GM06990 (cell line): ENCODE data around the gene IPO11.

Source experiments
- DNase-seq: peaks from one replicate; pipeline ENCODE4 v3.0.0-alpha.2; 2011; ENCODE audit not compliant: insufficient read length; ENCODE audit errors: extremely low read depth
- H3K27me3 ChIP-seq: replicated peaks from 2 replicates; pipeline ENCODE4 v1.6.0; 2011; ENCODE audit warnings: low read length; ENCODE audit not compliant: control insufficient read depth, insufficient read depth
- H3K36me3 ChIP-seq: 2 replicates; pipeline ENCODE4 v1.5.1; 2011; ENCODE audit warnings: low read length; ENCODE audit not compliant: control insufficient read depth, insufficient read depth
- H3K4me3 ChIP-seq: replicated peaks from 2 replicates; pipeline ENCODE4 v1.5.1; 2011; ENCODE audit warnings: low read depth, mild to moderate bottlenecking, control low read depth, low read length
- TF ChIP-seq, protein P1 (sequence below): IDR thresholded peaks from 2 replicates; pipeline ENCODE4 v1.5.1; 2011; ENCODE audit warnings: low read length, control low read depth, mild to moderate bottlenecking, inconsistent platforms; ENCODE audit not compliant: insufficient read depth, poor library complexity, severe bottlenecking

The IPO11 gene

DNA sequence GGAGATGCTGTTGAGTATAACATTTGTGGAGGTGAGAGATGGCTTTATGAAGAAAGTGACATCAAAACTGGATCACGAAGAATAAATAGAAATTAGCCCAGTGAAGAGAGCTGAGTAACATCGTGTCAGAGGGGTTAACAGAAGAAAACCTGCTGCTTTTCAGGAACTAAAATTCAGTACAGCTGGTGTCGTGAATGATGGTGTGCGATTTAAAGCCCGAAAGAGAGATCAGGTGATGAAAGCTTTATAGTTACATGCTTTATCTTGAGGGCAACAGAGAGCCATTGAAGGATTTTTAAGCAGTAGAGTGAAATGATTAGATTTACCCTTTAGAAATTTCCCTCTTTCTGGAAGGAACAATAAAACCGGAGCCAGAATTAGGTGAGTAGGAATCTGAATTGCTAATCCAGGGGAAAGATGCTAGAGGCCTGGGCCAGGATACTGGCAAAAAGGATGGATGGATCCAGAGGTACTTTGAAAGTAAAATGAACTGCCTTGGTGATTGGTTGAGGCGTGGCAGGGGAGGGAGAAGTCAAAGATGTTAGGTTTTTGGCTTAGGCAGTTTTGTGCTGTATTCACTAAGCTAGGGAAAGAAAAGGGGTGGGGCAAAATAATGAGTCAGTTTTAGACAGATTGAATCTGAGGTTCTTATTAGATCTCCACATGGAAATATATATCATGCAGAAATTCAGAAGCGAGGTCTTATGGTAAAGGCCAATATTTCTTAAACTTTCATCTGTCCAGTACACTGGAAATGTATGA lies 169.5 kb downstream of the IPO11 start:
- Histone ChIP-seq H3K36me3 (no peaks in the 10 kb centered on the region), H3K4me3 (no peak overlapping the region), H3K27me3 (no peaks in the 10 kb centered on the region)
- TF ChIP-seq, protein P1, sequence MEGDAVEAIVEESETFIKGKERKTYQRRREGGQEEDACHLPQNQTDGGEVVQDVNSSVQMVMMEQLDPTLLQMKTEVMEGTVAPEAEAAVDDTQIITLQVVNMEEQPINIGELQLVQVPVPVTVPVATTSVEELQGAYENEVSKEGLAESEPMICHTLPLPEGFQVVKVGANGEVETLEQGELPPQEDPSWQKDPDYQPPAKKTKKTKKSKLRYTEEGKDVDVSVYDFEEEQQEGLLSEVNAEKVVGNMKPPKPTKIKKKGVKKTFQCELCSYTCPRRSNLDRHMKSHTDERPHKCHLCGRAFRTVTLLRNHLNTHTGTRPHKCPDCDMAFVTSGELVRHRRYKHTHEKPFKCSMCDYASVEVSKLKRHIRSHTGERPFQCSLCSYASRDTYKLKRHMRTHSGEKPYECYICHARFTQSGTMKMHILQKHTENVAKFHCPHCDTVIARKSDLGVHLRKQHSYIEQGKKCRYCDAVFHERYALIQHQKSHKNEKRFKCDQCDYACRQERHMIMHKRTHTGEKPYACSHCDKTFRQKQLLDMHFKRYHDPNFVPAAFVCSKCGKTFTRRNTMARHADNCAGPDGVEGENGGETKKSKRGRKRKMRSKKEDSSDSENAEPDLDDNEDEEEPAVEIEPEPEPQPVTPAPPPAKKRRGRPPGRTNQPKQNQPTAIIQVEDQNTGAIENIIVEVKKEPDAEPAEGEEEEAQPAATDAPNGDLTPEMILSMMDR, result no peak
- no peak for DNase-seq

GRCh38 chr5:62584391-62584790 lies 171.8 kb downstream of the IPO11 start:
- H3K4me3 ChIP-seq, result no peak overlapping the region
- no peaks in the 10 kb centered on the region for H3K27me3 ChIP-seq
- TF ChIP-seq, protein P1, result no peak
- no peaks in the 10 kb centered on the region for H3K36me3 ChIP-seq
- no peak for DNase-seq

DNA sequence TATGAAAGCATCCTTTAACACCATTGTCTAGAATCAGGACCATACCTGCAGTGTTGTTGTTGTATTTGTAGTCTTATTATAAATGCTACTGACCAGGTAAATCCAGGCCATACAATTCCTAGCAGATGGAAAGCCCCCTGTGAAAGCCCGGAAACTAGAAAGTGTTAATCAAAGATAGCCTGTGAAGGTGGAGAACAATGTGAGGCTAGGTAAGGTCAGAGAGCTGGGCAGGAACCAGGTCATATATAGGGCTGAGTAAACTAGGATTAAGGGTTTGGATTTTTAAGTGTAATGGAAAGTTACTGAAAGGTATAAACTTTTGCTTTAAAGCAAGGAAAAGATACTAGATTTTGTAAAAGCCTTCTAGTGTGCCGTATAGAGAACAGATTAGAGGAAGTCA lies 172.7 kb downstream of the IPO11 start:
- TF ChIP-seq, protein P1, result no peak

GRCh38 chr5:62585751-62586150 lies 173.2 kb downstream of the IPO11 start:
- TF ChIP-seq, protein P1, result no peak
- no peak overlapping the region for H3K4me3 ChIP-seq
- no peak for DNase-seq
- no peaks in the 10 kb centered on the region for H3K27me3 ChIP-seq
- H3K36me3 ChIP-seq, result no peaks in the 10 kb centered on the region

More for the DNA sequence above, 172.7 kb downstream of the IPO11 start:
- Histone ChIP-seq H3K4me3 (no peak overlapping the region), H3K36me3 (no peaks in the 10 kb centered on the region), H3K27me3 (no peaks in the 10 kb centered on the region)
- DNase-seq, result no peak

DNA sequence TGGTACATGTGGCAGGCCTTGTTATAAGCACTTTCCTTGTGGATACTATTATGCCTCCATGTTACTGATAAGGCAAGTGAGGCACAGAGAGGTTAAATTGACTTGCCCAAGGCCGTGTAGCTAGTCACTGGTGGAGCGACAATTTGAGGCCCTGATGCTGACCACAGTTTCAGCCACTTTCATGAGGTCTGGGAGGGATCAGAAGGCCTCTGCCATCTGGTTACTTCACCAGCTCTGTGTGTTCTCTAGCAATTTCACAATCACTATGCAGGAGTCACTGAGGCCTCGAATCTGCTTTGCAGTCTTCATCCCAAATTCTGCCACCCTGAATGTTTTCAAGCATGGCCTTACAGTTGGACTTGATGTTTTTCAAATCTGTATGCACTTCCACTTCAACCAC lies 175.2 kb downstream of the IPO11 start:
- TF ChIP-seq, protein P1, result no peak
- no peak overlapping the region for H3K4me3 ChIP-seq
- H3K36me3 ChIP-seq, result peaks cover 1% of the 10 kb centered on the region; the same call in 1 of the 2 replicates
- DNase-seq, result no peak
- no peaks in the 10 kb centered on the region for H3K27me3 ChIP-seq
